ENCODE results near the gene RPEL1. TPM values are rescaled to one million over a fixed set of nuclear protein-coding genes. Genes with fewer than 3 reads are reported as not detected.

The RPEL1 gene
- polyA plus RNA-seq, 1 experiment, result 0.15 TPM

- H3K27me3 ChIP-seq (ENCODE audit: control insufficient read depth, insufficient read depth, low read length), result peaks cover 25% of the 10 kb centered on the region
These were observed 32.2 kb downstream of the RPEL1 start for GRCh38 chr10:103277713-103278536.

GRCh38 chr10:103278537-103278823, 32.8 kb downstream of the RPEL1 start:
- Histone ChIP-seq H3K4me3 (ENCODE audit: low read depth, low read length) (no peak overlapping the region), H3K9me3 (ENCODE audit: control insufficient read depth, insufficient read depth, low read length) (peaks cover 9% of the 10 kb centered on the region; the same call in 1 of the 2 replicates), H3K27ac (ENCODE audit: low read depth, low read length) (no peak overlapping the region), H3K27me3 (ENCODE audit: control insufficient read depth, insufficient read depth, low read length) (peaks cover 25% of the 10 kb centered on the region)
- POLR2A ChIA-PET, result no interaction called here
- CTCF ChIA-PET, result no interaction called here
- no peak for DNase-seq (ENCODE audit: low read depth, low spot score)
- no peak for TF ChIP-seq CTCF (IDR thresholded peaks at IDR 0.05; ENCODE audit: low read depth, low read length)

More at GRCh38 chr10:103277713-103278536, 32.2 kb downstream of the RPEL1 start:
- Histone ChIP-seq H3K9me3 (ENCODE audit: control insufficient read depth, insufficient read depth, low read length) (peaks cover 9% of the 10 kb centered on the region; the same call in 1 of the 2 replicates), H3K27ac (ENCODE audit: low read depth, low read length) (no peak overlapping the region), H3K4me3 (ENCODE audit: low read depth, low read length) (peak overlapping the region; percentile 43)
- DNase-seq (ENCODE audit: low read depth, low spot score), result no peak
- ChIA-PET CTCF (interaction anchor here (1.0 kb wide), 1 partner anchor 17 kb away, joined by 3 read pairs; no protein-coding TSS in a partner anchor), POLR2A (no interaction called here)
- TF ChIP-seq CTCF (IDR thresholded peaks at IDR 0.05; ENCODE audit: low read depth, low read length), result no peak

- CTCF ChIA-PET, result no interaction called here
- POLR2A ChIA-PET, result interaction anchor here (0.6 kb wide), 1 partner anchor 146 kb away, joined by 3 read pairs; no protein-coding TSS in a partner anchor
- H3K9me3 ChIP-seq (ENCODE audit: control insufficient read depth, insufficient read depth, low read length), result peaks cover 9% of the 10 kb centered on the region; the same call in 1 of the 2 replicates
These were observed 33.2 kb downstream of the RPEL1 start for GRCh38 chr10:103278862-103279298.

GRCh38 chr10:103280031-103280430, 34.3 kb downstream of the RPEL1 start:
- POLR2A ChIA-PET, result no interaction called here
- H3K27me3 ChIP-seq (ENCODE audit: control insufficient read depth, insufficient read depth, low read length), result peaks cover 25% of the 10 kb centered on the region
- H3K4me3 ChIP-seq (ENCODE audit: low read depth, low read length), result no peak overlapping the region
- DNase-seq (ENCODE audit: low read depth, low spot score), result no peak
- no peak overlapping the region for H3K27ac ChIP-seq (ENCODE audit: low read depth, low read length)
- H3K9me3 ChIP-seq (ENCODE audit: control insufficient read depth, insufficient read depth, low read length), result peaks cover 9% of the 10 kb centered on the region; the same call in 1 of the 2 replicates
- no peak for TF ChIP-seq CTCF (IDR thresholded peaks at IDR 0.05; ENCODE audit: low read depth, low read length)
- CTCF ChIA-PET, result no interaction called here

More at GRCh38 chr10:103278862-103279298, 33.2 kb downstream of the RPEL1 start:
- DNase-seq (ENCODE audit: low read depth, low spot score), result no peak
- H3K27ac ChIP-seq (ENCODE audit: low read depth, low read length), result no peak overlapping the region
- no peak overlapping the region for H3K4me3 ChIP-seq (ENCODE audit: low read depth, low read length)
- peaks cover 25% of the 10 kb centered on the region for H3K27me3 ChIP-seq (ENCODE audit: control insufficient read depth, insufficient read depth, low read length)
- TF ChIP-seq CTCF (IDR thresholded peaks at IDR 0.05; ENCODE audit: low read depth, low read length), result no peak

GRCh38 chr10:103280506-103280905, 34.8 kb downstream of the RPEL1 start:
- Histone ChIP-seq H3K4me3 (ENCODE audit: low read depth, low read length) (no peak overlapping the region), H3K27ac (ENCODE audit: low read depth, low read length) (no peak overlapping the region), H3K27me3 (ENCODE audit: control insufficient read depth, insufficient read depth, low read length) (peaks cover 25% of the 10 kb centered on the region), H3K9me3 (ENCODE audit: control insufficient read depth, insufficient read depth, low read length) (peaks cover 9% of the 10 kb centered on the region; the same call in 1 of the 2 replicates)
- DNase-seq (ENCODE audit: low read depth, low spot score), result no peak
- ChIA-PET POLR2A (interaction anchor here (0.6 kb wide), 1 partner anchor 21 kb away, joined by 3 read pairs; no protein-coding TSS in a partner anchor), CTCF (interaction anchor here (0.6 kb wide), 1 partner anchor 45 kb away, joined by 4 read pairs; no protein-coding TSS in a partner anchor)
- no peak for TF ChIP-seq CTCF (IDR thresholded peaks at IDR 0.05; ENCODE audit: low read depth, low read length)

Data from AG04450 (cell line).